Peyer's patch (tissue), 4 donors: ENCODE measurements around the gene SCYGR4. TPM values are rescaled to one million over a fixed set of nuclear protein-coding genes. Genes with fewer than 3 reads are reported as not detected.

Experiments
- DNase-seq, 3 donors: peaks; one replicate each; pipeline ENCODE4 v3.0.0-alpha.2; 2017 to 2019
- H3K27ac ChIP-seq, 4 donors: fragments of 200-600 bp; sonication (generic); one replicate each; pipeline ENCODE4 v1.5.1; 2016 to 2019
- H3K27me3 ChIP-seq, 2 donors: fragments of 200-600 bp; sonication (generic); one replicate each; pipeline ENCODE4 v1.5.1; 2019
- H3K36me3 ChIP-seq, 3 donors: fragments of 200-600 bp; sonication (generic); one replicate each; pipeline ENCODE4 v1.5.1; 2016 to 2019
- H3K4me1 ChIP-seq, 4 donors: fragments of 200-600 bp; sonication (generic); one replicate each; pipeline ENCODE4 v1.5.1; 2016 to 2019
- H3K4me3 ChIP-seq, 4 donors: fragments of 200-600 bp; sonication (generic); 1 replicate in 3 of 4; 2 replicates in 1 of 4; pipeline ENCODE4 v1.5.1; 2016 to 2019; ENCODE audit warnings: mild to moderate bottlenecking in 1 of 4
- H3K9me3 ChIP-seq, 4 donors: fragments of 200-600 bp; sonication (generic); one replicate each; pipeline ENCODE4 v1.5.1; 2016 to 2019; ENCODE audit warnings: mild to moderate bottlenecking in 1 of 4
- CTCF ChIP-seq, 6 experiments: fragments of 450-650 bp in 4 of 6; fragments of 200-600 bp in 2 of 6; sonication (generic) in 1 of 6; IDR thresholded peaks; one replicate each; pipeline ENCODE4 v1.5.1; 2017 to 2019; ENCODE audit warnings: antibody characterized with exemption in 6 of 6, mild to moderate bottlenecking in 3 of 6, moderate library complexity in 1 of 6
- POLR2A ChIP-seq, 2 donors: fragments of 450-650 bp; IDR thresholded peaks; one replicate each; pipeline ENCODE4 v1.5.1; 2017; ENCODE audit warnings: antibody characterized with exemption in 2 of 2, mild to moderate bottlenecking in 2 of 2, moderate library complexity in 2 of 2
- total RNA-seq, 4 donors: library from RNA; depleted of rRNA; stranded (reverse); fragments of >200 nt; gene quantifications; one replicate each; pipeline ENCODE4 v1.1.0, GENCODE V29; 2016

The SCYGR4 gene
- total RNA-seq, 4 donors from 2014 or later: not detected

GRCh38 chr2:227577555-227577954 is 39.7 kb upstream of the SCYGR4 start:
- Histone ChIP-seq H3K36me3 (no peaks in the 10 kb centered on the region), H3K9me3 (no peaks in the 10 kb centered on the region), H3K4me3 (no peak overlapping the region), H3K4me1 (no peaks in the 10 kb centered on the region), H3K27ac (no peak overlapping the region), H3K27me3 (no peaks in the 10 kb centered on the region)
- DNase-seq: no peak
- TF ChIP-seq CTCF (IDR thresholded peaks at IDR 0.05): no peak
- TF ChIP-seq POLR2A (IDR thresholded peaks at IDR 0.05): no peak

- no peaks in the 10 kb centered on the region for H3K27me3 ChIP-seq
- no peak for DNase-seq
- no peaks in the 10 kb centered on the region for H3K9me3 ChIP-seq
- H3K36me3 ChIP-seq: no peaks in the 10 kb centered on the region
- H3K4me1 ChIP-seq: no peaks in the 10 kb centered on the region
- no peak overlapping the region for H3K4me3 ChIP-seq
- no peak for TF ChIP-seq POLR2A (IDR thresholded peaks at IDR 0.05)
- TF ChIP-seq CTCF (IDR thresholded peaks at IDR 0.05): no peak
- H3K27ac ChIP-seq: no peak overlapping the region
Measured at GRCh38 chr2:227578642-227579041, 38.7 kb upstream of the SCYGR4 start.

GRCh38 chr2:227579791-227580190 is 37.5 kb upstream of the SCYGR4 start:
- Histone ChIP-seq H3K4me1 (no peaks in the 10 kb centered on the region), H3K36me3 (no peaks in the 10 kb centered on the region), H3K27ac (no peak overlapping the region), H3K27me3 (no peaks in the 10 kb centered on the region), H3K9me3 (no peaks in the 10 kb centered on the region), H3K4me3 (no peak overlapping the region)
- DNase-seq: no peak
- TF ChIP-seq POLR2A (IDR thresholded peaks at IDR 0.05) (no peak), CTCF (IDR thresholded peaks at IDR 0.05) (no peak)

- DNase-seq: no peak
- no peaks in the 10 kb centered on the region for H3K4me1 ChIP-seq
- no peaks in the 10 kb centered on the region for H3K36me3 ChIP-seq
- no peak overlapping the region for H3K27ac ChIP-seq
- H3K4me3 ChIP-seq: no peak overlapping the region
- TF ChIP-seq CTCF (IDR thresholded peaks at IDR 0.05): no peak
- TF ChIP-seq POLR2A (IDR thresholded peaks at IDR 0.05): no peak
- no peaks in the 10 kb centered on the region for H3K9me3 ChIP-seq
- no peaks in the 10 kb centered on the region for H3K27me3 ChIP-seq
Measured at GRCh38 chr2:227582369-227582768, 34.9 kb upstream of the SCYGR4 start.

- Histone ChIP-seq H3K9me3 (no peaks in the 10 kb centered on the region), H3K4me3 (no peak overlapping the region), H3K4me1 (no peaks in the 10 kb centered on the region), H3K27me3 (no peaks in the 10 kb centered on the region), H3K36me3 (no peaks in the 10 kb centered on the region), H3K27ac (no peak overlapping the region)
- DNase-seq: no peak
- TF ChIP-seq POLR2A (IDR thresholded peaks at IDR 0.05) (no peak), CTCF (IDR thresholded peaks at IDR 0.05) (no peak)
Measured at GRCh38 chr2:227592694-227593387, 24.5 kb upstream of the SCYGR4 start.

- TF ChIP-seq POLR2A (IDR thresholded peaks at IDR 0.05) (no peak), CTCF (IDR thresholded peaks at IDR 0.05) (no peak)
- DNase-seq: no peak
- no peaks in the 10 kb centered on the region for H3K4me1 ChIP-seq
- no peaks in the 10 kb centered on the region for H3K9me3 ChIP-seq
- H3K27ac ChIP-seq: no peak overlapping the region
- H3K36me3 ChIP-seq: no peaks in the 10 kb centered on the region
- no peak overlapping the region for H3K4me3 ChIP-seq
- H3K27me3 ChIP-seq: no peaks in the 10 kb centered on the region
Measured at GRCh38 chr2:227595797-227596196, 21.5 kb upstream of the SCYGR4 start.
